ENCODE data around the gene TOR4A.

TOR4A gene

DNA sequence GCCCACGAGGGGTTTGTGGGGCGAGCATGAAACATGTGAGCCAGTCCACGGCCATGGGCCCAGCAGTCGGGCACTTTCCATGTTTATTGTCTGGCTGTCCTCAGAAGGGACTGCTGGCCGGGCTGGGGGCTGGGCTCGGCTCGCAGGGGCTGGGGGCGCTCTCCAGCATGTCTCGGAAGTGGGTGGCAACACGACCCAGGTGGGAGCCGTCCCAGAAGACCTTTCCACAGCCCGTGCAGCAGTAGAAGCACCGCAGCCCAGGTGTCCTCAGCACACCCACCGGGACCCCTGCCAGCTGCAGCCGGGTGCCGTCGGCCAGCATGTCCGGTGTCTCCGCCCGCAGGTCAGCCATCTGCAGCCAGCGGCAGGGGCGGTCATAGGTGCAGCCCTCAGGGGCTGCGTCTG is 29.3 kb downstream of the TOR4A start:
- no peak for DNase-seq (ENCODE audit: low read depth)

- DNase-seq (ENCODE audit: low read depth): no peak
Observed at GRCh38 chr9:137307255-137308056, 29.9 kb downstream of the TOR4A start.

DNA sequence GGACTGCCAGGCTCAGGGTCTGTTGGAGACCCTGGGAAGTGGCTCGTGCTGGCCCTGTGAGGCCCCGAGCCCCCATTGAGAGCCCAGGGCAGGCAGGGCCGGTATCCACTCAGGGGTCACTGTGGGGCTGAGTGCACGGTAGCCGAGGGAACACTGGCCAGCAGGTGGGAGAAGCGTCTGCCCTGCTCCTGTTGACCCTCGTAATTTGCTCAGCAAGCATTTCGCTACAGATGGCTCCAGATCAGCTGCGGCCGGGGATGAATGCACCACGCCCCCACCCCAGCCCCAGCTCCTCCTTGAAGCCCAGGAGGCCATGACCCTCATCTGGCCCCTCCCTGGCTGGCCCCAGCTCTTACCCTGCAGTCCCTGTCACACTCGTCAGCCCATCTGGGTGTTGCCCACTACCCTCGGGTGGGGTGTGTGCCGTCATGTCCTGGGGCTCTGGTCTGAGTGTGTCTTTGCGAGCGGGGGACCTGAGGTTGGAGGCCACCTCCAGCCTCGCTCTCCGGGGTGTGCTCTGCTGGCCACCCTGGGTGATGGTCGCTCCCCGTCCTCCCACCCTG is 30.6 kb downstream of the TOR4A start:
- DNase-seq (ENCODE audit: low read depth): no peak

DNA sequence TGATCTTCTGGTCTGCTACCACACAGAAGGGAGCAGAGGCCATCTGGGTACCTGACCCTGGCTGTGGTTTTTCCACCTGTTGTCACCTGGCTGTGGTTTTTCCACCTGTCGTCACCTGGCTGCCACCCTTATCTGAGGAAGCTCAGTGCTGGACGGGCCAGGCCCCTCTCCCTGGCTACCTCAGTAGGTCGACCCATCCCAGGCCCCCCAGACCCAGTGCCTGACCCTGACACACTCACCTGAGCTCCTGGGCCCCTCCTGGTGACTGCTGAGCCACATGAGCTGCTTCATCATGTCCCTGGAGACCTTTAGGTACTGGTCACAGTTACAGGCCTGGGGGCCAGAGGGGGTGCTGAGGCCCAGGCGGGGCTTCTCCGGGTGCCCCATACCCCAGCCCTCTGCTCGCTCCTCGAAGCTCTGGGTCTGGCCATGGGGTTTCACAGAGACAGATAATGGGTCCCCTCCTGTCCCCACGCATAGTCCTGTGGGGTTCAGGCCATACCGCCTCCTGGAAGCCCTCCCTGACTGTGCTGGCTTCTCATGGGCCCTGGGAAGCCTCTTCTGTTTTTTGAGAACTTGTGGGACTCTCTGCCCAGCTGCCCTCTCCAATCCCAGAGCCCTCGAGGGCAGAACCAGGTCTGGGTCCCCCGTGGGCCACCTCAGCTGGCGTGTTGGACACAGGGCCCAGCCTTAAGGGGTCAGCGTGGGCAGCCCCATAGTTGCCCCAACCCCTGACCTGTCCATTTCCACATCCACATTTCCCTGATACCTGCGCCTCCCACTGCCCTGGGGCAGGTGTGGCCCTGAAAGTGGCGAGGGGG is 32.1 kb downstream of the TOR4A start:
- DNase-seq (ENCODE audit: low read depth): no peak

- no peak for DNase-seq (ENCODE audit: low read depth)
Observed at GRCh38 chr9:137310189-137311052, 32.9 kb downstream of the TOR4A start.

DNA sequence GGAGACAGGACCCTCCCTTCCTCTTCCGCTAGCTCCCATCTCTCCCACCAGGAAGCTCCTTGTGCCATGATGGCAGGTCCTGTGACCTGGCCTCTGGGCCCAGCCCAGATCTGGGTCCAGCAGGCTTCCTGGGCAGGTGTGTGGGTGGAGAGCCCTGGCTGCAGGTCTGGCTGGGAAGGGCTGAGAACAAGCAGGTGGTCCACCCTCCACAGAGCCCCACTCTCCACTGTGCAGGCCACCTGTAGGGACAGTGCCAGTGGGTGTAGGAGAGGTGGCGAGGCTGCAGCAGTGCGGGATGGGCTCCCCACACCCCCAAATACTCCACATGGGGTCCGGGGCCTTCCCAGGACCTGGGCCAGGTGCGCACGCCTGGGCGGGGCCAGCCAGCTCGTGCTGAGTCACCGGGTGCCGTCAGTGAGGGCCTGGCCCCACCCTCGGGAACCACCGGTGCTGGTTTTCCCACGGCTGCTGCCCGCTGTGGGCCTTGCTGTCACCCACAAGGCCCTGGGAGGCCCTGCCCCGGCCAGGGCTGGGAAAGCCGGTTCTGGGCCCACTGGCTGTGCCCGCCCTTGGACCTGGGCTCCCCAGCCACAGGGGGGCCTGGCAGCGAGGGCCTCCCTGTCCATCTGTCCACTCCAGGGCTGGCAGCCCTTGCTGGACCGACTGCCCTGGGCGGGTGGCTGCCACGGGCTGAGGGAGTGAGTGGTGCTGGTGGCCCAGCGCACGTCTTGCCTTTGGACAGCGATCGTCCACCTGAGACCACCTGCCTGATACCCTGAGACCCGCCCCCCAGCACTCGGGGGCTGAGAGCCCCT is 33.9 kb downstream of the TOR4A start:
- DNase-seq (ENCODE audit: low read depth): no peak

DNA sequence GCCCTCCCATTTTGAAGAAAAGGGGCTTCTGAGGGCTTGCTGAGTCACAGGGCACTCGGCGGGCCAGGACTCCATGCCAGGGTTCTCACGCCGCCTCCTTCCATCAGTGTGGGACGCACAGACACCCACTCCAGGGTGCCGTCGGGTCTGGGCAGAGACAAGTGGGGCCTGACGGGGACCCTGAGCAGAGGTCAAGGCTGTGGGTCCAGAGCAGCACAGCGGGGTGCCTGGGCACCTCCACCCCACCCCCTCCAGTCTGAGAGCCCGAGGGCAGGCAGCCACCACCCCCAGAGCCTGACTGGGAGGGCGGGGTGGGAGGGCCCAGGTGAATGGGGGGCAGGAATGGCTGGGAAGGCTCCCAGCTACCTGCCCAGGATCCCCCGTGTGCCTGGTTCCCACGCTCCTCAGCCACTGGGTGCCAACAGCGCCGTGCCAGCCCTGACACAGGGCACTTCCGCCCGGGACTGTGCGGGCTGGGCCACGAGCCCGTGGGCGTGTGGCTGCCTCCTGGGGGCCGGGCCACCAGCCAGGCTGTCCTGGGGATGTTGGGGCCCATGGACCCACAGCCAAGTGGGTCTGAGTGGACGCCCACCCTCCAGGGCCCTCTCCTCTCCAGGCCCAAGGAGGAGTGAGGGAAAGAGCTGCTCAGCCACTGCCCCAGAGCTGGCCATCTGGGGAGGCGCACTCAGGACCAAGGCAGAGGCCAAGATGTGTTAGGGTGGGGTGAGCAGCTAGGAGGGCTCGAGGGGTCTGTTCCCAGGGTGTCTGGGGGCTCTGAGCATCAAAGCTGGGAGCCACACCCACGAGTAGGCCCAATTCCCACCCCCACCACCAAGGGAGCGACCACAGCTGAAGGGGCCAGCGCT is 34.7 kb downstream of the TOR4A start:
- DNase-seq (ENCODE audit: low read depth): no peak

DNA sequence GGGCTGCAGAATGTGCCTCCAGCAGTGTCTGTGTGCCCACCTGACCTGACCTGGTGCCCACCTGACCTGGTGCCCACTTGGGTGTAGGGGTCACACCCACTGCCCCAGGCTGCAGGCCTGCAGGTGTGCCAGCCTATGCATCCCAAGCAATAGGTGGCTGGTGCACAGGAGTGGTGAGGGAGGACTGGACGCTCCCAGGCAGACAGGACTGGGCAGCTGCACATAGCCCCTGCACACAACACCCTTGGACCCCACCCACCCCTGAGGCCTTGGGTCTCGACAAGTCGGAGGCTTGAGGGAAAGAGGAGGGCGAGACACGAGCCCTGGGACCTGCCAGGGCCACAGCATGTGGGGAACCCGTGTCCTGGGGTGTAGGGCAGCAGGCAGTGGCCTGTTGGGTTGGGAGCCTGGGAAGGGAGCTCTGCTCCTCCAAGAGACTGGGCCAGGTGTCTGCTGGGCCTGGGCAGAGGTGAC is 35.4 kb downstream of the TOR4A start:
- no peak for DNase-seq (ENCODE audit: low read depth)

DNA sequence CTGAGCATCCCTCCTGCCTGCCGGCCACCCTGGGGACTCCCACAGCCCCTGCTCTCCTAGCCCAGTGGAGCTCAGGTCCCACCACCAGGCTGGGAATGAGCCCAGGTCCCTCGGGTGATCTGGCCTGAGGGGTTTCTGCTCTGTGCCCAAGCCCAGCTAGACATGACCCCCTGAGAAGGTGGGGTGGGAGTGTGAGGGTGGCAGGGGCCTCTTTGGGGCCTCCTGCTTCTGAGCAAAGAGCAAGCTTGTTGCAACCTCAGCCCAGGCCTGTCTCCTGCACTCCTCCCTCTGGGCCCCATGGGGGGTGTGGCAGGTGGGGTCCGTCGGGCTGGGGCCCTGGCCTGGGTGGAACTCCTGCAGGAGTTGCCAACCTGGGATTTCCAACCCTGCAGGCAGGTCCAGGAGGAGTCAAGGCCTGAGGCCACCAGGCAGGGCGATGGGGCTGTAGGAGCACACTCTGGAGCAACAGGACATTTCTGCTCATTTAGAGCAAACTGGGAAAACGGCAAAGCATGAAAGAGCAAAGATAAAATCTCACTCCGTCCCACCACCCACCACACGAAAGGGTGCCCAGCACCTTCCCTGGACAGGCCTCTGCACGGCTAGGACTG is 35.9 kb downstream of the TOR4A start:
- DNase-seq (ENCODE audit: low read depth): no peak

DNA sequence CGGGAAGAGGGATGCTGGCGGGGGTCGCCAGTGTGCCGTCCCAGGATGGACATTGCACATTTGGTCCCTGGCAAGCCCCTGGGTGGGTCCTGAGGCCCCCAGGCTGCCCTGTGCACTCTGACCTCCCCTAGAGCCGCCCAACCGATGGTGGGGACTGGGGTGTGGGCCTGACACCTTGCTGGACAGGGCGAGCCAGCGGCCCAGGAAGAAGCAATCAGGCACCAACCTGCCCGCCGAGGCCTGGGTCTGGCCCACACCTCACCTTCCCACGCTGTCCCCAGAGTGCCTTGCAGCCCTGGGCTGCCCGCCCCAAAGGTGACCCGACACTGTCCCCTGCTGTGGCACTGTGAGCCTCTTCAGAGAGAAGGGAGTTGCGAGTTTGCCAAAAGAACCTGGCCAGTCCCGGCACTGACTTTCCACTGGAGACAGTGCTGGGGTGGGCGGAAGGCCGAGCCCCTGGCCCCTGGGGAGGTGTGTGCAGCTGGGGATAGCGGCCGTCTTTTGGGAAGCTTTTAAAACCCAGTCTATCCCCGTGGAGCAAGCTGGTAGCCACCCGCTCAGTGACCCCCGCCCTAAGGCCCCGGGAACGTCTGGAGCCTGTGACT is 36.5 kb downstream of the TOR4A start:
- DNase-seq (ENCODE audit: low read depth): no peak

DNA sequence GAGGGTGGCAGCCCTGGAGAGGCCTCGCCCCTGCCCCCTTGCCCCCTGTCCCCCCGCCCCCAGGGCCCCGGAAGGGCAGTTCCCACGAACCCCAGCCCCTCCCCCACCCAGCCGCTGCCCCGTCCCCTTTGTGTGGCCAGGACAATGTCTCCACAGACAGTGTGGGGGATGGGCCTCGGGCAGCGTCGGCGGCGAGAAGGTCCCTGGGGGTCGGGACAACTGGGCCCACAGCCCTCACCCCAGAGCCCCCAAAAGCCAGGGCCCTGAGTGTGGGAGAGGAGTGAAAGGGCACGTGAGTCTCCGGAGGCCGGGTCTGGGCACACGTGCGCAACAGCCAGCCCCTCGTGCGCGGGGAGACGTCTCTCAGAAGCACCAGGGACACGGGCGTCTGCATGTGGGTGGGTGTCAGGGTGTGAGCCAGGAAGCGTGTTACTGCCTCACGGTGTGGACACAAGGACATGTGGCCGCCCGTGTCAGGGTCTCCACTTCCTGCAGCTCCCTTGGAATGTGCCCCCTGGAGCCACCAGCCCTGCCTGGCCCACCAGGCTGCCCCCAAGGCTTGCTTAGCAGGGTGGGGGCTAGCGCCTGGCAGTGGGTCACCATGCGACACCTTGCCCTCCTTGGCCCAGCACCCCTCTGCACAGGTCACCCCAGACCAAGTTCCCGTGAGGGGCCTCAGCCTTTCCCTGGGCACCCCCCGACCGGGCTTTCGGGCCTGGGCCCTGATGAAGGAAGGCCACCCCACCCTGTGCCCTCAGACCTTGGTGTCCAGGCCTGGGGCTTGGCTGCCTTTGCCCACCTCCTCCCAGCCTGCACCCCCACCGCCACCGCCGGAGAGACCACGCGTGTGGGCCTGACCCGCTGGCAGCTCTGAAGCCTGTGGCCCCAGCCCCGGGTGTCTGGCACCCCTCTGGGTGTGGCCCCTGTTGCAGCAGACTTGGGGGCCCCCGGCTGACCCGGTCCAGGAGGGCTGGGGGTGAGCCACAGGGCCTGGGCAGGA is 37.3 kb downstream of the TOR4A start:
- no peak for DNase-seq (ENCODE audit: low read depth)

DNA sequence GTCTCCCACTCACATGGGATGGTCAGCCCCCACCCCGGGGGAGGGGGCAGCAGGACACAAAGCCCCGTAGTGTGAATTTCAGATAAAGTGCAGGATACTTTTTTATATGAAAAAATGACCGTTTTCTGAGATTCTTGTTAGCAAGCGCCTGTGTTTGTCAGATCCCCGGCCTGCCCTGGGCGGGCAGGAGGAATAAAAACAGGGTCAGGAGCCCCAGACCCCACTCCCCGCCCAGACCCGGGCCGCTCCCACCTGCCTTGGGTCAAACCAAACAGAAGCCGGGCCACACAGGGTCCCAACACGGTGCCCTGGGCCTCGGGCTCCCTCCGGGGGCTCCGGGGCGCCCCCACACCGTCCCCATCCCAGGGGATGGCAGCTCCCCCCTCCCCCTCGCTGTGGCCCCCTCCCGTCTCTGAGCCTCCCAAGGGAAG is 38.1 kb downstream of the TOR4A start:
- DNase-seq (ENCODE audit: low read depth): no peak

DNA sequence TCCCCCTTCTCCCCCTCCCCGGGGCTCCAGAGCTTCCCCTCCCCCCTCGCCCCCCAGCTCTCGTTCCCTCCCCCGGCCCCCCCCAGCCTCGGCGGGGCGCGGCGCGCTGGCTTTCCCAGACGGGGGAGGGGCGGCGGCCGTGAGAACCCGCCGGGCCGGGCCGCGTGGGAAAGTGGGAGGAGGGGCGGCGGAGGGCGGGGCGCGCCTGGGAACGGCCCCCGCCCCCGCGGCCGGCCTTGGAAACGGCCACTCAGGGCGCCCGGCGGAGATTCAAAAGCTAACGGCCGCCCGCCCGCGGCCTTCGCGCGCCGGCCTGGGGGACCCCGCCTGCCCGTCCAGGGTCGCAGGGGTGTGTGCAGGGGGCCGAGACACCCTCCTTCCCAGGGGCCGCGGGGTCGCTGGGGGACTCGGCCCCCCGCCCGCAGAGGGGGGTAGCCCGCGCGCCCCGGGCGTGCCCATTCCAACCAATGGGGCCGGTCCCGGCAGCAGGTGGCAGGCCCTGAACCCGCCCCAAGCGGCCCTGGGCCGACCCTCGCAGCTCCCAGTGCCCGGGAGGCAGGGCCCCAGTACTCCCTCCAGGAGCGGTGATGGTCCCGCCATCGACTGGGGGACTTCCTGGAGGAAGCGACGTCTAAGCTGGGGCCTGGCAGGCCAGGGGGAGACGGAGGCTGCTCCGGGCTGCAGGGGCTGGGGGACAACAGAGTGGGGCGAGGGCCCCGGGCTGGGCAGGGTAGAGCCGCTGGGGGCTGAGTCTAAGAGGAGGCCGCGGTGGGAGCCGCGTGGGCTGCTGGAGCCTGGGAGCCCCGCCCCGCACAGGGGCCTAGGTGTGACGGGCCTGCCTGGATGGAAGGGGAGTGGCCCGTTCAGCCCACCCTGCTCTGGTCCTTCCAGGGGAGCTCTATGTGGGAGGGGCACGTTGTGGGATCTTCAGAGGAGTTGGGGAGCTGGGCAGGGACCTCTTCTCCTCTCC is 38.8 kb downstream of the TOR4A start:
- DNase-seq (ENCODE audit: low read depth): no peak

DNA sequence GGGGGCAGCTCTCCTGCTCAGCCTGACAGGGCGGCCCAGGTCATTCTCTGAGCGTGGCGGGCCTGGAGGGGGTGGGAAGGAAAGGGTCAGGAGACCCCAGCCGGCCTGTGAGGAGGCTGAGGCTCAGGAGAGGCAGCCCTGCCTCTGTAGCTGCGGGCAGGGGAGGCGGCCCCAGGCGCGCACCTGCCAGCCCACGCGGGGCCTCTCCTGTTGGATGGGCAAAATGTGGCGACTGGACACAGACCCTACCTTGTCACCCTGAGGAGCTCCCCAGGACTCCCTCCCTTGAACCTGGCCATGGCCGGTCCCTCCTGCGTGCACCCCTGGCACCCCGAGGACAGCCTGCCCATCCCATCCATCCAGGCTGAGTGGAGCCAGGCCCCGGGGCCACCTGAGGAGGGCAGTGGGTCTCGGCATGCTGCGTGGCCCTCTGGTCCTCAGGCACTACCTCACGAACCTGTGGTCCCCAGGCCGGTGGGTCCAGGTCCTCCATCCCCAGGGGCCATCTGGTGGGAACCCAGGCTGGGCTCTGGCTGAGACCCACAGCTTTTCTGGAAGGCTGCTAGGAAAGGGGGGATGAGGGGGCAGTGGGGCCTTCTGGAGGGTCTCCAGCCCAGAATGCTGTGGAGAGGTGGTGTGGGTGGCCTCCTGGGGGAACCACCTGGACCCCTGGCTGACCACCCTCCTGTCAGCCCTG is 39.6 kb downstream of the TOR4A start:
- DNase-seq (ENCODE audit: low read depth): no peak

GRCh38 chr9:137317718-137318511 is 40.4 kb downstream of the TOR4A start:
- no peak for DNase-seq (ENCODE audit: low read depth)

Data from stimulated activated CD8-positive, alpha-beta memory T cell treated with anti-CD3 and anti-CD28 coated beads, Interleukin-15, amount 100 ng/mL, for 1 hour (primary cell).